Cardiac muscle cell (in vitro differentiated cells and primary cell): ENCODE results near the gene C1QTNF2. TPM values are rescaled to one million over a fixed set of nuclear protein-coding genes. Genes with fewer than 3 reads are reported as not detected.

Experiments
- DNase-seq, 2 donors: peaks; one replicate each; pipeline versions ENCODE4 v3.0.0 to v3.0.0-alpha.2; 2010 to 2017; ENCODE audit warnings: low read depth in 1 of 2, low spot score in 1 of 2
- H3K27ac ChIP-seq: fragments of 200-600 bp; sonication (generic); 2 replicates; pipeline ENCODE4 v1.5.1; 2016
- H3K27me3 ChIP-seq: fragments of 200-600 bp; sonication (generic); 2 replicates; pipeline ENCODE4 v1.6.0; 2016; ENCODE audit warnings: control low read depth
- H3K36me3 ChIP-seq: fragments of 200-600 bp; sonication (generic); 2 replicates; pipeline ENCODE4 v1.5.1; 2016; ENCODE audit warnings: control low read depth
- H3K4me1 ChIP-seq: fragments of 200-600 bp; sonication (generic); 2 replicates; pipeline ENCODE4 v1.8.1; 2017; ENCODE audit warnings: low read depth, mild to moderate bottlenecking, mixed run types
- H3K4me3 ChIP-seq: fragments of 200-600 bp; sonication (generic); 2 replicates; pipeline ENCODE4 v1.5.1; 2016; ENCODE audit warnings: mild to moderate bottlenecking
- H3K9me3 ChIP-seq: fragments of 200-600 bp; sonication (generic); 2 replicates; pipeline ENCODE4 v1.5.1; 2017; ENCODE audit warnings: low read depth, mild to moderate bottlenecking, control low read depth
- polyA plus RNA-seq: library from polyadenylated mRNA; unstranded; fragments of >200 nt; fragmentation: Nextera tagmentation; extraction: Ambion mirVana; gene quantifications from 2 replicates; pipeline ENCODE4 v1.2.1, GENCODE V29; 2016
- total RNA-seq: library from RNA; depleted of rRNA; stranded (reverse); fragments of >200 nt; gene quantifications from 2 replicates; pipeline ENCODE4 v1.2.3, GENCODE V29; 2016
- TF ChIP-seq, protein P1 (sequence below): IDR thresholded peaks from 2 replicates; pipeline ENCODE4 v1.5.1; 2012; ENCODE audit warnings: low read depth, mild to moderate bottlenecking, low read length

Gene C1QTNF2
- total and polyA plus RNA-seq, 2 experiments from 2014 or later, result 0.24 TPM; not detected in 1

DNA sequence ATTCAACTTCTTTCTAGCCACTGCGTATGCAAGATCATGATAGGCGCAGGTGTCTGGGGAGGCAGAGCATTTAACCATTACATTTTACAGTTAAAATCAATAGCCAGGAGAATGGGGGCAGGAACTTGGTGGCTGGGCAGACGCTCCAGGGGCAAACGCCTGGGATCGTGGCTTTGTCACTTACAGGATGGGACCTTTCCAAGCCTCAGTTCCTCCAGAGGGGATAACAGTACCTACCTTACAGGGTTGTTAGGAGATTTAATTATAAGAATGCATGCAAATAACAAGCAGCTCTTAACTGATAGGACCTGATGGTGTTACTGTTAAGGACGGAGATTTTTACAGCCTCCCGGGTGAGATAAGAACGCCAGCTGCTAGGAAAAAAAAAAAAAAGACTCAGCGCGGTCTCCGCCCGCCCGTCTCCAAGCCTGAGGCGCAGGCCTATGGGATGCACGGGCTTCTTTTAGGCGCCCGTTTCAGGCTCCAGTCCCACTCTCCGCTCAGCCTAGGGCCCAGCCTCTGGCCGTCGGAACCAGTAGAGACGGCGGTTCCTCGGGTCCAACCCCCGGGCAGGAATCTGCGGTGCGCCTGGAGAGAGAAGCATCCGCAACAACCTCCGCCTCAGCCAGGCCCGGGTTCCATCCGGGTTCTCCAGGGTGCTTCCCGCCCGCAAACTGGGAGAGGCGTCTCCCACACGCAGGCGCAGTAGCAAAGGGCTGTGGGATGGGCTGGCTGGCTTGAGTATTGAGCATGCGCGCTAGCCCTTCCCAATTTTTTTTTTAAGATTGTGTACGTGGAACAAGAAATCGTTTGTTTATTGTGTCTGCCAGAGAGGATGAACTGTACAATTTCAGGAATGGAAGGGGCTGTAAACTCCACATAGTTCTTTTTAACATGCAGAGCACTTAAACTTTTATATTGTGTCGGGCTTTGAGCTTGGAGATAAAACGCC, 29.3 kb upstream of the C1QTNF2 start, which contains the start of gene FAM200C:
Gene FAM200C, minus strand, starts transcription at position 653 of the 952 bp plus-strand sequence. CDS start 4,564 bp downstream, outside the sequence.
- H3K36me3 ChIP-seq, result peaks cover 28% of the 10 kb centered on the region
- H3K27ac ChIP-seq, result peak within 1 kb of the TSS; percentile 78
- TF ChIP-seq, protein P1, sequence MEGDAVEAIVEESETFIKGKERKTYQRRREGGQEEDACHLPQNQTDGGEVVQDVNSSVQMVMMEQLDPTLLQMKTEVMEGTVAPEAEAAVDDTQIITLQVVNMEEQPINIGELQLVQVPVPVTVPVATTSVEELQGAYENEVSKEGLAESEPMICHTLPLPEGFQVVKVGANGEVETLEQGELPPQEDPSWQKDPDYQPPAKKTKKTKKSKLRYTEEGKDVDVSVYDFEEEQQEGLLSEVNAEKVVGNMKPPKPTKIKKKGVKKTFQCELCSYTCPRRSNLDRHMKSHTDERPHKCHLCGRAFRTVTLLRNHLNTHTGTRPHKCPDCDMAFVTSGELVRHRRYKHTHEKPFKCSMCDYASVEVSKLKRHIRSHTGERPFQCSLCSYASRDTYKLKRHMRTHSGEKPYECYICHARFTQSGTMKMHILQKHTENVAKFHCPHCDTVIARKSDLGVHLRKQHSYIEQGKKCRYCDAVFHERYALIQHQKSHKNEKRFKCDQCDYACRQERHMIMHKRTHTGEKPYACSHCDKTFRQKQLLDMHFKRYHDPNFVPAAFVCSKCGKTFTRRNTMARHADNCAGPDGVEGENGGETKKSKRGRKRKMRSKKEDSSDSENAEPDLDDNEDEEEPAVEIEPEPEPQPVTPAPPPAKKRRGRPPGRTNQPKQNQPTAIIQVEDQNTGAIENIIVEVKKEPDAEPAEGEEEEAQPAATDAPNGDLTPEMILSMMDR, result no peak
- no peaks in the 10 kb centered on the region for H3K9me3 ChIP-seq
- H3K4me1 ChIP-seq, result peaks cover 10% of the 10 kb centered on the region
- no peaks in the 10 kb centered on the region for H3K27me3 ChIP-seq
- peak; percentile 94 to 96 for DNase-seq
- H3K4me3 ChIP-seq, result peak within 1 kb of the TSS; percentile 67

DNA sequence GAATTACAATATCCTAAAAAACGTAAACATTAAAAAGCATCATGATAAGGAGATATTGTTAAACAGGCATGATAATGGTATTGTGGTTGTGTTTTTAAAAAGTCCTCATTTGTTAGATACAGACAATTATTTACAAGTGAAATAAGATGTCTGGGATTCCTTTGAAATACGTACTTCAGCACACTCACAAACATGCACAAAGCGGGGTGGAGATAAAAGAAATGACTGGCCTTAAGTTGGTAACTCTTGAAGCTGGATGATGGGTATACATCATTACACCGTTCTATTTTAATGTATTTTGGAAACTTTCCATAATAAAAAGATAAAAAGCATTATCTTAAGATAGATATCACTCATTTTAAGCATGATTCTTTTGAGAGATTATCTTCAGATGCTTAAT, 28.4 kb upstream of the C1QTNF2 start:
- H3K27ac ChIP-seq, result no peak overlapping the region
- peaks cover 22% of the 10 kb centered on the region for H3K36me3 ChIP-seq
- peaks cover 10% of the 10 kb centered on the region for H3K4me1 ChIP-seq
- DNase-seq, result peak in 1 of 2 donors; percentile 21
- no peaks in the 10 kb centered on the region for H3K9me3 ChIP-seq
- H3K4me3 ChIP-seq, result peak overlapping the region; percentile 67
- TF ChIP-seq, protein P1, result no peak
- no peaks in the 10 kb centered on the region for H3K27me3 ChIP-seq

DNA sequence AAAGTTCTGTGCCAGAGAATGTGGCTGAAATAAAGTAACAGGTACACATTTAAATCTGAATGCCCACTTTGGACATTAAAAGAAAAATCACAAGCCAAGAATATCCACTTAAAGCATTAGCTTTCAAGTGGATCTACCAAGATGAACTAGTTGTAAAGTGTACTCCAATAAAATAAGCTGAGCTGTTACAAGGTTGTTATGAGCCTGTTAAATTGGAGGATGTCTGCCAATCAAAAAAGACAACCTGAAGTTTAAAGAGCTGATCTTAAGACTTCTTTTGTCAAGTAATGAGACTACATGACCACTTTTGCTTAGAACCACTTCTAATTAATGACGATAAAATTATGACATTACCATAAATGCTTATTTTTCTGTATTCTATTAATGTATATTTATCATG, 27.1 kb upstream of the C1QTNF2 start:
- Histone ChIP-seq H3K9me3 (no peaks in the 10 kb centered on the region), H3K27me3 (no peaks in the 10 kb centered on the region), H3K4me3 (no peak overlapping the region), H3K27ac (no peak overlapping the region), H3K36me3 (peaks cover 11% of the 10 kb centered on the region), H3K4me1 (peaks cover 16% of the 10 kb centered on the region)
- TF ChIP-seq, protein P1, result no peak
- DNase-seq, result no peak

DNA sequence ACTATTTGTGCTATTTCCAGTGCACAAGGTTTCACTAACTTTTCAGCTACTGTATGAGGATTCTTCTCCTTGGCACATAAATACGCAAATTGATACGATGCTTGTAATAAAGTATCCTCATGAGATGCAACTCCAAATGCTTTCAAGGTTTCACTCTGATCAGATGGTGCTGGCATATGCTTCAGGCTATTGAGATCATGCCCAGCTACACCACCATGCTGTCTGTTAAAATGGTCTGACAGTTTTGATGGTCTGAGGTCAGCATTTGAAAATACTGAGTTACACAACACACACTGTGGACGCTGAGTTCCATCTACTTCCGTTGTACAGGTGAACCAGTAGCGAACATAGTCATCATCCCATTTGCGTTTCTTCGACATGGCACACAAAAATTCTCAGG, 24.7 kb upstream of the C1QTNF2 start:
- peaks cover 16% of the 10 kb centered on the region for H3K4me1 ChIP-seq
- no peak overlapping the region for H3K4me3 ChIP-seq
- no peaks in the 10 kb centered on the region for H3K36me3 ChIP-seq
- H3K27me3 ChIP-seq, result no peaks in the 10 kb centered on the region
- DNase-seq, result no peak
- TF ChIP-seq, protein P1, result no peak
- H3K27ac ChIP-seq, result peak overlapping the region; percentile 9
- no peaks in the 10 kb centered on the region for H3K9me3 ChIP-seq

DNA sequence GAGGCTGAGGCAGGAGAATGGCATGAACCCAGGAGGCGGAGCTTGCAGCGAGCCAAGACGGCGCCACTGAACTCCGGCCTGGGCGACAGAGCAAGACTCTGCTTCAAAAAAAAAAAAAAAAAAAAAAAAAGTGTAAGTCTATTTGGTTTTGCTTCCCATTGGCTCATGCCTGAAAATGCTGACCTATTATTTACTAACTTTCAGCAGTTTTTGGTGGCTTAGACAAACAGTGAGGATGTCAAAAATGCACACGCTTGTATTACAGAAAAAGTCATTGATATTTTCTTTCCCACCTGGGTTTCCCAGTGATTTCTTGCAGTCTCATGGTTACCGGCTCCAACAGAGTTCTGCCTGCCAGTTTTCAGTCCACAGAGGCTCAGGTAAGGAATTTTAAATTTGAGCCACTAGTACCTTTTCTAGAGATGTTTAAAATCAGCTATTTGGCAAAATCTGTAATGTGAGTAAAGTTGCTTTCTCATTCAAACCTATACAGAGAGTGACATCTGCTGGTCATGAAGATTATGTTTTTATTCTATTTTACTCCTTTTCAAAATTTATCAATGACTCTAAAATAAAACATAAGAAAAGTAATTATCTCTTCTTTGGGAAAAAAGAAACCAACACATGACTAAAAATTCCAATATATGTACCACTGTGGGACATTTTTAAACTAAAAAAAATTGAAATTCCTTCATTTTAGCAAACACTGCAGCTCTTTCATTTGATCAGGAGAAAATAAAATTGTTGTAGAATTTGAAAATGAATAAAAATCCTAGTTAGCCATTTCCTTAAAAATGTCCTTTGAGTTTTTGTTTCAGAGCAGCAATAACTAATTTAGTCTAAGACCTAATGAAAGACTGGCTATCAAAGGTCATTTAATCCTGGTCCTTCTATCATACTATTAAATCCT, 20.6 kb upstream of the C1QTNF2 start:
- TF ChIP-seq, protein P1, result peak; percentile 41
- Histone ChIP-seq H3K27ac (no peak overlapping the region), H3K4me1 (peaks cover 6% of the 10 kb centered on the region), H3K4me3 (no peak overlapping the region), H3K36me3 (no peaks in the 10 kb centered on the region), H3K27me3 (no peaks in the 10 kb centered on the region), H3K9me3 (no peaks in the 10 kb centered on the region)
- DNase-seq, result peak; percentile 7 to 45
